ENCODE data around the gene PIEZO2.
"Not testable (repeated sequence)": the region's sequence is repeated elsewhere in the genome, so short reads cannot be mapped to it uniquely, and the experiment has no call there.

Gene PIEZO2

GRCh38 chr18:11149441-11150270, at the start of gene PIEZO2:
TSS of gene PIEZO2 (minus strand) at chr18:11149569. CDS start at chr18:11148588, 981 bp downstream.
- DNase-seq: peak; percentile 58

GRCh38 chr18:11183637-11184036, 34.3 kb upstream of the PIEZO2 start:
- no peak for DNase-seq

GRCh38 chr18:11181629-11182028, 32.3 kb upstream of the PIEZO2 start:
- not testable (repeated sequence) for DNase-seq

GRCh38 chr18:11179959-11180519, 30.7 kb upstream of the PIEZO2 start:
- DNase-seq: no peak

GRCh38 chr18:11178951-11179549, 29.7 kb upstream of the PIEZO2 start:
- no peak for DNase-seq

GRCh38 chr18:11177382-11177781, 28.0 kb upstream of the PIEZO2 start:
- no peak for DNase-seq

GRCh38 chr18:11176481-11176881, 27.1 kb upstream of the PIEZO2 start:
- DNase-seq: no peak

GRCh38 chr18:11175266-11175979, 26.1 kb upstream of the PIEZO2 start:
- DNase-seq: no peak

GRCh38 chr18:11174179-11174578, 24.8 kb upstream of the PIEZO2 start:
- not testable (repeated sequence) for DNase-seq

GRCh38 chr18:11167778-11168177, 18.4 kb upstream of the PIEZO2 start:
- DNase-seq: no peak

GRCh38 chr18:11165952-11166351, 16.6 kb upstream of the PIEZO2 start:
- no peak for DNase-seq

- DNase-seq: no peak
Measured at GRCh38 chr18:11165138-11165537, 15.8 kb upstream of the PIEZO2 start.

GRCh38 chr18:11163665-11164064, 14.3 kb upstream of the PIEZO2 start:
- DNase-seq: no peak

- no peak for DNase-seq
Measured at GRCh38 chr18:11162889-11163288, 13.5 kb upstream of the PIEZO2 start.

GRCh38 chr18:11162462-11162861, 13.1 kb upstream of the PIEZO2 start:
- no peak for DNase-seq

GRCh38 chr18:11160313-11160712, 10.9 kb upstream of the PIEZO2 start:
- DNase-seq: no peak

- no peak for DNase-seq
Measured at GRCh38 chr18:11159844-11160243, 10.5 kb upstream of the PIEZO2 start.

- DNase-seq: no peak
Measured at GRCh38 chr18:11156978-11157377, 7.6 kb upstream of the PIEZO2 start.

- no peak for DNase-seq
Measured at GRCh38 chr18:11155034-11155759, 5.8 kb upstream of the PIEZO2 start.

- DNase-seq: peak; percentile 67
Measured at GRCh38 chr18:11154368-11154989, 5.1 kb upstream of the PIEZO2 start.

GRCh38 chr18:11153097-11153496, 3.7 kb upstream of the PIEZO2 start:
- DNase-seq: no peak

- DNase-seq: no peak
Measured at GRCh38 chr18:11150271-11150615, 874 bp upstream of the PIEZO2 start.

Data from DMS79 treated with DMSO at 0.1 percent for 48 hours (cell line).